Measurements from ENCODE around the gene GARIN5A.
A peak's percentile ranks its signal among the peaks of the same experiment; 100 is the strongest.

GARIN5A gene

DNA sequence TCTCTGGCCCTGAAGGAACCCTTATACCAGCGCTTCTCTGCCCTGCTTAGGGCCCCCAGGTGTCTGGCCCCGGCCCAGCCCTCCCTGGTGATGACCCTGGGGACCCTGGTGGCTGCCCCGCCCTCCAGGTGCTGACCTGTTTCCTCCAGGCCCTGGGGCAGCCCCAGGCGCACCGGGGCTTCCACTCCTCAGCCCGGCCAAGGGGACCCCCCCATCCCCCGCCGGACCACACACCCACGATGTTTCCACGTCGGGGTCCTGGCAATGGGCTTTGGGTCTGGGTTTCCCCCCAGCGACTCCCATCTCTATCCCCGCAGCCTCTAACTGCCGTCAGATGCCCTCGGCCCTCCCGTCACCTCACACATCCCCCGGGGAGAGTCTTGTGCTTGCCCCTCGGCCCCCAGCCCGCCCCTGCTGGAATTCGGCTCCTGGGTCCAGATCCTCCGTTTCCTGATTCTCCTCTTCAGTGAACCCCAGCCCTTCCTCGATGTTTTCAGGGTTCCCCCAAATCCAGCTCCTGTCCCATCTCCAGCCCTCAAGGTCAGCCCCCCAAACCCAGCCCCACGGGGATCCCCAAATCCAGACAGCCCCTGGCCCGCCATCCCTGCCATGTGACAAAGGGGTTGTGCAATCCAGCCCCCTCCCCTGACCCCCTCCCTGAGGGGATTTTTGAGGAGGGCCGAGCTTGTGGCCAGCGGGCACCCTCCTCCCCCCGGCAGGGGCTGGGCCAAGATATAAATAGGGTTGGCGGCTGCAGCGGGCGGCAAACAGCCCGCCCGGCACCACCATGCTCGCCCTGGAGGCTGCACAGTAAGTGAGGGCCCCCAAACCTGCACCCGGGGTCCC lies 58.2 kb downstream of the GARIN5A start, which contains the start of gene SPIB:
TSS of gene SPIB (plus strand) at position 763 of the 846 bp plus-strand sequence. CDS start at position 788, 25 bp downstream.
- H3K4ac ChIP-seq (ENCODE audit: low read depth, low read length), result no peak within 1 kb of the TSS
- no peak for DNase-seq
- H3K4me1 ChIP-seq (ENCODE audit: control insufficient read depth, low read depth, low read length), result no peaks in the 10 kb centered on the region
- H2BK120ac ChIP-seq (ENCODE audit: low read depth, low read length), result no peak within 1 kb of the TSS
- no peak within 1 kb of the TSS for H2BK15ac ChIP-seq (replicated peaks; ENCODE audit: low read depth)
- no peak within 1 kb of the TSS for H2BK5ac ChIP-seq (ENCODE audit: low read length)
- no peaks in the 10 kb centered on the region for H3K36me3 ChIP-seq (ENCODE audit: control insufficient read depth, insufficient read depth, low read length)
- peak within 1 kb of the TSS; percentile 17 for H3K56ac ChIP-seq (ENCODE audit: low read length)
- H3K27me3 ChIP-seq (ENCODE audit: insufficient read depth, low read length, poor library complexity), result no peaks in the 10 kb centered on the region
- H2AK5ac ChIP-seq (ENCODE audit: low read length), result no peak within 1 kb of the TSS
- no peak within 1 kb of the TSS for H3K18ac ChIP-seq (ENCODE audit: low read length)
- H3K23ac ChIP-seq (ENCODE audit: low read length), result no peak within 1 kb of the TSS
- H3K9ac ChIP-seq (ENCODE audit: low read length), result peak within 1 kb of the TSS; percentile 3
- H3K4me3 ChIP-seq (ENCODE audit: low read length), result peak within 1 kb of the TSS; percentile 6
- H3K27ac ChIP-seq (ENCODE audit: low read depth, low read length), result no peak within 1 kb of the TSS
- no peaks in the 10 kb centered on the region for H3K79me1 ChIP-seq (ENCODE audit: low read length)
- no peak within 1 kb of the TSS for H4K5ac ChIP-seq (ENCODE audit: low read length)
- no peak within 1 kb of the TSS for H4K8ac ChIP-seq (ENCODE audit: low read depth, low read length)
- no CpG with 5 or more reads among the region's 34 CpGs for WGBS (ENCODE audit: extremely low coverage, insufficient coverage, low lambda C conversion rate)
- peak within 1 kb of the TSS; percentile 89 for H3K4me2 ChIP-seq (ENCODE audit: low read length)
- no peaks in the 10 kb centered on the region for H3K79me2 ChIP-seq (ENCODE audit: control insufficient read depth, insufficient read depth, low read length)

DNA sequence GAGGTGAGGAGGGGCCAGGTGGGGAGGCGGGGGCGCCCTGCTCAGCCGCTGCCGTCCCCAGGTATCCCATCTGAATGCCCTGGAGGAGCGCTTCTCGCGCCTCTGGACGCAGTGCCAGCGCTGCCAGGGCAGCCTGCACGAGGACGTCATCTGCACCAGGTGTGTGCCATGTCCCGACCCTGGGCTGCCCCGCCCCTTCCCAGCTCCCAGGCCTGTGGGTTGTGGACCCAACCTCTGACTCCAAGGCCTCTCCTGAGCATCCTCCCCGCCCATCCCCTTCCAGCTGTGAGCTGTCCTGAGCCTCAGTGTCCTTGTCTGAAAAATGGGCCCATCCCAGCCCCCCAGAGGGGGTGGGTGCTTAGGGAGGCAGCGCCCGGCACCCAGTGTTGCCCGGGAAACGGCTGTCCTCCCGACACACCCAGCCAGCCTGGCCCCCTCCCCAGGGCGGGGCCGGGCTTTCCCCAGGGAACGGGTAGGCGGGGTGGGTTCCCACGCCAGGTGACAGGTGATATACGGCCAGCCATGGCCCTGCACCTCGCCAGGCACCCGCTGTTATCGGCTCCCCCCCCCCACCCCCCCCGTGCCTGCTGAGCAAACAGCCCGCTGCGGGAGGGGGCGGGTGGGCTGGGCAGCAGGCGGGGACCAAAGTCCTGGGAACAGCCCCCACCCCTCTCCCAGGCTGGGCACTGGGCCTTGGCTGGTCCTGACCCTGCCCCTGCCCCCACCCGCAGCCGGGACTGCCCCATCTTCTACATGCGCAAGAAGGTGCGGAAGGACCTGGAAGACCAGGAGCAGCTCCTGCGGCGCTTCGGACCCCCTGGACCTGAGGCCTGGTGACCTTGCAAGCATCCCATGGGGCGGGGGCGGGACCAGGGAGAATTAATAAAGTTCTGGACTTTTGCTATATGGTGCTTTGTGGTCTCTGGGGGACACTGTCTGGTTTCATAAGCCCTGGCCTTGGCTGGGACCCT lies 59.3 kb downstream of the GARIN5A start:
- no peak overlapping the region for H3K27ac ChIP-seq (ENCODE audit: low read depth, low read length)
- H3K9ac ChIP-seq (ENCODE audit: low read length), result no peak overlapping the region
- H3K4ac ChIP-seq (ENCODE audit: low read depth, low read length), result no peak overlapping the region
- H3K27me3 ChIP-seq (ENCODE audit: insufficient read depth, low read length, poor library complexity), result no peaks in the 10 kb centered on the region
- H4K8ac ChIP-seq (ENCODE audit: low read depth, low read length), result no peak overlapping the region
- DNase-seq, result no peak
- H3K79me1 ChIP-seq (ENCODE audit: low read length), result no peaks in the 10 kb centered on the region
- no peak overlapping the region for H3K4me2 ChIP-seq (ENCODE audit: low read length)
- H2BK15ac ChIP-seq (replicated peaks; ENCODE audit: low read depth), result no peak overlapping the region
- H3K4me1 ChIP-seq (ENCODE audit: control insufficient read depth, low read depth, low read length), result no peaks in the 10 kb centered on the region
- no peak overlapping the region for H3K18ac ChIP-seq (ENCODE audit: low read length)
- H2AK5ac ChIP-seq (ENCODE audit: low read length), result no peak overlapping the region
- no CpG with 5 or more reads among the region's 42 CpGs for WGBS (ENCODE audit: extremely low coverage, insufficient coverage, low lambda C conversion rate)
- H2BK5ac ChIP-seq (ENCODE audit: low read length), result no peak overlapping the region
- no peak overlapping the region for H4K5ac ChIP-seq (ENCODE audit: low read length)
- H2BK120ac ChIP-seq (ENCODE audit: low read depth, low read length), result no peak overlapping the region
- no peaks in the 10 kb centered on the region for H3K36me3 ChIP-seq (ENCODE audit: control insufficient read depth, insufficient read depth, low read length)
- H3K56ac ChIP-seq (ENCODE audit: low read length), result no peak overlapping the region
- no peak overlapping the region for H3K23ac ChIP-seq (ENCODE audit: low read length)
- no peak overlapping the region for H3K4me3 ChIP-seq (ENCODE audit: low read length)
- no peaks in the 10 kb centered on the region for H3K79me2 ChIP-seq (ENCODE audit: control insufficient read depth, insufficient read depth, low read length)

Data from mesendoderm (in vitro differentiated cells).